ENCODE measurements around the gene SDS. TPM values are rescaled to one million over a fixed set of nuclear protein-coding genes. Genes with fewer than 3 reads are reported as not detected.
"Not testable (repeated sequence)": the region's sequence is repeated elsewhere in the genome, so short reads cannot be mapped to it uniquely, and the experiment has no call there.

Gene SDS
- total RNA-seq, 2 experiments from 2014 or later = not detected

GRCh38 chr12:113359939-113360748, 43.5 kb downstream of the SDS start:
- ChIA-PET CTCF (no interaction called here), POLR2A (no interaction called here)

GRCh38 chr12:113359133-113359938, 44.4 kb downstream of the SDS start:
- CTCF ChIA-PET = no interaction called here
- POLR2A ChIA-PET = interaction anchor here (0.6 to 1.1 kb wide), 3 partner anchors 24 to 244 kb away, joined by 3 to 8 read pairs (median 3); partner anchors contain the start of gene SLC8B1

- ChIA-PET CTCF (no interaction called here), POLR2A (interaction anchor here (0.6 to 1.1 kb wide), 4 partner anchors 24 to 243 kb away, joined by 3 to 8 read pairs (median 4); partner anchors contain the start of gene SLC8B1)
Observed at GRCh38 chr12:113358381-113359132, 45.1 kb downstream of the SDS start, which contains the start of gene PLBD2. Gene PLBD2, plus strand, starts transcription at chr12:113358587. Its CDS starts 14 bp downstream, at chr12:113358601.

GRCh38 chr12:113354192-113354591, 49.5 kb downstream of the SDS start:
- CTCF ChIA-PET = interaction anchor here (0.7 kb wide), 2 partner anchors 8 to 19 kb away, joined by 3 read pairs; no protein-coding TSS in a partner anchor

GRCh38 chr12:113351089-113351488, 52.6 kb downstream of the SDS start:
- POLR2A ChIA-PET = no interaction called here
- CTCF ChIA-PET = interaction anchor here (1.4 kb wide), 1 partner anchor 16 kb away, joined by 4 read pairs; the partner anchor contains the start of gene SLC8B1

More at GRCh38 chr12:113354192-113354591, 49.5 kb downstream of the SDS start:
- POLR2A ChIA-PET = not testable (repeated sequence)

GRCh38 chr12:113348849-113349536, 54.7 kb downstream of the SDS start:
- ChIA-PET CTCF (no interaction called here), POLR2A (no interaction called here)

- POLR2A ChIA-PET = no interaction called here
- CTCF ChIA-PET = no interaction called here
Observed at GRCh38 chr12:113347892-113348291, 55.8 kb downstream of the SDS start.

- POLR2A ChIA-PET = no interaction called here
- CTCF ChIA-PET = no interaction called here
Observed at GRCh38 chr12:113347107-113347506, 56.6 kb downstream of the SDS start.

GRCh38 chr12:113346353-113346752, 57.3 kb downstream of the SDS start:
- ChIA-PET CTCF (interaction anchor here (0.8 kb wide), 1 partner anchor 8 kb away, joined by 3 read pairs; no protein-coding TSS in a partner anchor), POLR2A (no interaction called here)

GRCh38 chr12:113345318-113345717, 58.4 kb downstream of the SDS start:
- CTCF ChIA-PET = interaction anchor here (0.8 kb wide), 1 partner anchor 9 kb away, joined by 3 read pairs; no protein-coding TSS in a partner anchor
- POLR2A ChIA-PET = no interaction called here

Other genes with a start within 250 kb of the SDS start
- gene DDX54, start 218.4 kb downstream of the SDS start, total RNA-seq = 100 to 1,000 TPM; 120 to 128 TPM
- 10 to 100 TPM; 26.1 to 28.2 TPM for gene RITA1, start 218.2 kb downstream of the SDS start, total RNA-seq
- 10 to 100 TPM; 22.6 to 25.0 TPM for gene TPCN1, start 182.4 kb downstream of the SDS start, total RNA-seq
- 10 to 100 TPM; 13.3 to 15.0 TPM for gene SLC8B1, start 68.8 kb downstream of the SDS start, total RNA-seq
- 10 to 100 TPM; 21.2 to 21.7 TPM for gene PLBD2, start 45.3 kb downstream of the SDS start, total RNA-seq
- gene SDSL, start 18.5 kb upstream of the SDS start, total RNA-seq = not detected
- gene LHX5, start 68.0 kb upstream of the SDS start, total RNA-seq = not detected